ENCODE results near the gene KCNK17.

GRCh38 chr6:39280247-39280731, 33.9 kb downstream of the KCNK17 start:
- no peak for TF ChIP-seq CTCF (IDR thresholded peaks at IDR 0.05; ENCODE audit: low read depth, low read length)
- TF ChIP-seq EZH2phosphoT487 (IDR thresholded peaks at IDR 0.05; ENCODE audit: low read depth) = no peak

Data from OCI-LY3 (cell line).